Stomach (tissue), 4 donors: Measurements from ENCODE around the gene LRMDA.

Experiments used
- CTCF ChIP-seq, 7 experiments: fragments of 450-650 bp in 4 of 7; fragments of 200-600 bp in 3 of 7; sonication (generic) in 3 of 7; IDR thresholded peaks; one replicate each; pipeline ENCODE4 v1.5.1; 2016 to 2019; ENCODE audit warnings: antibody characterized with exemption in 7 of 7, control low read depth in 2 of 7, mild to moderate bottlenecking in 1 of 7
- EP300 ChIP-seq: sonication (generic); formaldehyde crosslinking; IDR thresholded peaks from one replicate; pipeline ENCODE4 v1.6.1; 2017; ENCODE audit warnings: antibody characterized with exemption
- POLR2A ChIP-seq, 4 donors: fragments of 450-650 bp; IDR thresholded peaks; one replicate each; pipeline ENCODE4 v1.6.1; 2016; ENCODE audit warnings: antibody characterized with exemption in 4 of 4, control low read depth in 2 of 4, mild to moderate bottlenecking in 1 of 4, moderate library complexity in 1 of 4
- POLR2AphosphoS5 ChIP-seq, 3 donors: sonication (generic); formaldehyde crosslinking; IDR thresholded peaks; one replicate each; pipeline ENCODE4 v1.6.1; 2016; ENCODE audit warnings: antibody characterized with exemption in 3 of 3

GRCh38 chr10:76497666-76498065, 1066.2 kb downstream of the LRMDA start:
- TF ChIP-seq CTCF (IDR thresholded peaks at IDR 0.05) = no peak
- no peak for TF ChIP-seq POLR2A (IDR thresholded peaks at IDR 0.05)
- no peak for TF ChIP-seq POLR2AphosphoS5 (IDR thresholded peaks at IDR 0.05)
- no peak for TF ChIP-seq EP300
